Erythroblast (primary cell): Measurements from ENCODE around the gene ROBO2.

Source experiments
- GATA1 ChIP-seq: IDR thresholded peaks from 2 replicates; pipeline ENCODE4 v1.6.1; 2011; ENCODE audit warnings: low read depth, mild to moderate bottlenecking, control low read depth, low read length, moderate library complexity
- POLR2A ChIP-seq: IDR thresholded peaks from 2 replicates; pipeline ENCODE4 v1.6.1; 2011; ENCODE audit warnings: mild to moderate bottlenecking, low read length

GRCh38 chr3:77590191-77590590 lies 550.3 kb downstream of the ROBO2 start:
- TF ChIP-seq POLR2A (no peak), GATA1 (no peak)
